Fibroblast of lung (primary cell): Measurements from ENCODE around the gene ANKRD27. TPM values are rescaled to one million over a fixed set of nuclear protein-coding genes. Genes with fewer than 3 reads are reported as not detected.
"Not testable (repeated sequence)": the region's sequence is repeated elsewhere in the genome, so short reads cannot be mapped to it uniquely, and the experiment has no call there.

Experiments
- DNase-seq, 2 donors: peaks; one replicate each; pipeline versions ENCODE4 v3.0.0 to v3.0.0-alpha.2; 2010; ENCODE audit warnings: low read depth in 2 of 2
- H2AFZ ChIP-seq: 2 replicates; pipeline ENCODE4 v1.5.1; 2012; ENCODE audit warnings: low read length, control low read depth, inconsistent platforms
- H3K27ac ChIP-seq: 2 replicates; pipeline ENCODE4 v1.5.1; 2011; ENCODE audit warnings: low read length, control low read depth; ENCODE audit not compliant: insufficient read depth
- H3K27me3 ChIP-seq: 2 replicates; pipeline ENCODE4 v1.5.1; 2011; ENCODE audit warnings: mild to moderate bottlenecking, low read length; ENCODE audit not compliant: control insufficient read depth, insufficient read depth
- H3K36me3 ChIP-seq: 2 replicates; pipeline ENCODE4 v1.5.1; 2011; ENCODE audit warnings: low read length; ENCODE audit not compliant: control insufficient read depth, insufficient read depth
- H3K4me1 ChIP-seq: 2 replicates; pipeline ENCODE4 v1.5.1; 2011; ENCODE audit warnings: low read length; ENCODE audit not compliant: control insufficient read depth, insufficient read depth; ENCODE audit errors: extremely low read depth
- H3K4me2 ChIP-seq: 2 replicates; pipeline ENCODE4 v1.5.1; 2011; ENCODE audit warnings: low read length, control low read depth; ENCODE audit not compliant: insufficient read depth; ENCODE audit errors: extremely low read depth
- H3K4me3 ChIP-seq, 4 experiments: fragments of 200-600 bp in 1 of 4; sonication (generic) in 1 of 4; replicated peaks in 1 of 4; 2 replicates each; pipeline ENCODE4 v1.5.1; 2011 to 2016; ENCODE audit warnings: low read length in 4 of 4, low read depth in 3 of 4, mild to moderate bottlenecking in 3 of 4, control low read depth in 2 of 4, inconsistent platforms in 1 of 4, mixed read lengths in 1 of 4; ENCODE audit not compliant: insufficient read depth in 1 of 4; ENCODE audit errors: control extremely low read depth in 1 of 4
- H3K79me2 ChIP-seq: 2 replicates; pipeline ENCODE4 v1.5.1; 2012; ENCODE audit warnings: mild to moderate bottlenecking, low read length, inconsistent platforms; ENCODE audit not compliant: control insufficient read depth, insufficient read depth
- H3K9ac ChIP-seq: 2 replicates; pipeline ENCODE4 v1.5.1; 2011; ENCODE audit warnings: mild to moderate bottlenecking, low read length, control low read depth; ENCODE audit not compliant: insufficient read depth
- H3K9me3 ChIP-seq: 2 replicates; pipeline ENCODE4 v1.5.1; 2012; ENCODE audit warnings: low read depth, low read length; ENCODE audit not compliant: control insufficient read depth, insufficient read depth
- H4K20me1 ChIP-seq: 2 replicates; pipeline ENCODE4 v1.5.1; 2011; ENCODE audit warnings: low read length; ENCODE audit not compliant: control insufficient read depth, insufficient read depth; ENCODE audit errors: extremely low read depth
- EZH2 ChIP-seq: IDR thresholded peaks from 2 replicates; pipeline ENCODE4 v1.5.1; 2012; ENCODE audit warnings: low read length, control low read depth, mild to moderate bottlenecking; ENCODE audit errors: missing control alignments
- polyA plus RNA-seq, 2 donors: library from polyadenylated mRNA; depleted of rRNA in 1 of 2; stranded (reverse) in 1 of 2; unstranded in 1 of 2; fragments of >200 nt; gene quantifications; 2 replicates each; pipeline ENCODE4 v1.2.1, GENCODE V29; 2011 to 2012; ENCODE audit warnings: missing spikeins in 1 of 2
- total RNA-seq: library from RNA; depleted of rRNA; stranded (reverse); fragments of >200 nt; gene quantifications from 2 replicates; pipeline ENCODE4 v1.2.1, GENCODE V29; 2014
- TF ChIP-seq, protein P1 (sequence below), 2 donors: IDR thresholded peaks in 1 of 2; conservative IDR thresholded peaks in 1 of 2; 1 replicate in 1 of 2; 2 replicates in 1 of 2; pipeline ENCODE4 v1.5.1; 2011 to 2012; ENCODE audit warnings: low read length in 2 of 2, control low read depth in 1 of 2, inconsistent platforms in 1 of 2, low read depth in 1 of 2, mild to moderate bottlenecking in 1 of 2

ANKRD27 gene
- total and polyA plus RNA-seq, 2 donors (not counting 1 experiment from before 2014, with no cell fraction given), result 29.7 to 38.3 TPM

DNA sequence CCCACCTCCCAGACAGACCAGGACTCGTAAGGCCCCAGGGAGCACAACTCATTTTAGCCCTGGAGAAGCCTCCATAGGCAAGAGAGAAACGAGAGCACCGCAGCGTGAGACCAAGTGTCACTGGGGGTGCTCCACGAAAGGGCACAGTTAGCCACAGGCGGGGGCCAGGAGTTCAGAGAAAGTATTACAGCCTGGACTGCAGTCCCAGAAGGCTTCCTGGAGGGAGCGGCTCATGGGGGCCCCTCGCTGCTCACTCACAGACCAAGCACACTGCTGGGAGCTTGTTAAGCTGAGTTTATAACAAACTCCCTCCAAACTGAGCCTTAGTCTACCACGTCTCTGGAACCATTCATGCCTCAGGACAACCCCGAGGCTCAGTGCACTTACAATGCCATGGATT, 16.5 kb downstream of the ANKRD27 start:
- Histone ChIP-seq H4K20me1 (no peaks in the 10 kb centered on the region), H3K36me3 (peaks cover 5% of the 10 kb centered on the region), H3K9me3 (no peaks in the 10 kb centered on the region), H3K9ac (no peak overlapping the region), H3K79me2 (peaks cover 8% of the 10 kb centered on the region), H3K27me3 (no peaks in the 10 kb centered on the region), H3K4me3 (no peak overlapping the region), H3K4me2 (no peak overlapping the region), H3K4me1 (no peaks in the 10 kb centered on the region), H2AFZ (no peak overlapping the region), H3K27ac (no peak overlapping the region)
- no peak for TF ChIP-seq EZH2
- TF ChIP-seq, protein P1, sequence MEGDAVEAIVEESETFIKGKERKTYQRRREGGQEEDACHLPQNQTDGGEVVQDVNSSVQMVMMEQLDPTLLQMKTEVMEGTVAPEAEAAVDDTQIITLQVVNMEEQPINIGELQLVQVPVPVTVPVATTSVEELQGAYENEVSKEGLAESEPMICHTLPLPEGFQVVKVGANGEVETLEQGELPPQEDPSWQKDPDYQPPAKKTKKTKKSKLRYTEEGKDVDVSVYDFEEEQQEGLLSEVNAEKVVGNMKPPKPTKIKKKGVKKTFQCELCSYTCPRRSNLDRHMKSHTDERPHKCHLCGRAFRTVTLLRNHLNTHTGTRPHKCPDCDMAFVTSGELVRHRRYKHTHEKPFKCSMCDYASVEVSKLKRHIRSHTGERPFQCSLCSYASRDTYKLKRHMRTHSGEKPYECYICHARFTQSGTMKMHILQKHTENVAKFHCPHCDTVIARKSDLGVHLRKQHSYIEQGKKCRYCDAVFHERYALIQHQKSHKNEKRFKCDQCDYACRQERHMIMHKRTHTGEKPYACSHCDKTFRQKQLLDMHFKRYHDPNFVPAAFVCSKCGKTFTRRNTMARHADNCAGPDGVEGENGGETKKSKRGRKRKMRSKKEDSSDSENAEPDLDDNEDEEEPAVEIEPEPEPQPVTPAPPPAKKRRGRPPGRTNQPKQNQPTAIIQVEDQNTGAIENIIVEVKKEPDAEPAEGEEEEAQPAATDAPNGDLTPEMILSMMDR (conservative IDR thresholded peaks at IDR 0.05 in 1 of 2, IDR thresholded peaks at IDR 0.05 in 1 of 2; ENCODE audit: low read depth in 1 of 2, low read length in 2 of 2), result no peak
- DNase-seq, result no peak

DNA sequence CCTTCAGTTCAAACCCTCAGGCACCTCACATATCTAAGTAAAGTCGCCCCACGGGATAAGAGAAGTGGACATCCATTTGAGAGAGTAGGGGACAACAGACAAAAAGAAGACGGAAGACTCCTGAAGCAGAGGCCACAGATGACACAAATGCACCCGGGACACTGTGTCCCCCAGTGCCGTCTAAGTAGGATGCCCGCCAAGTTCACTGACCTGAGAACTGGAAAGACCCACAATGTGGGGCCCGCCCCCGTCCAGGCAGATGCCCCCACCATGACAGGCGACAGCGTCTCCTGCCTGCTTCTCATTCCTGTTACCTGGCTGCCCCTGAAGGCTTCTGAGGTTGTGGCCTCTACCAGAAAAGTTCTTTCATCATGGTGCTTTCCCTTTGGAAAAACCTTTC, 16.9 kb downstream of the ANKRD27 start:
- Histone ChIP-seq H3K27me3 (no peaks in the 10 kb centered on the region), H2AFZ (no peak overlapping the region), H3K9me3 (no peaks in the 10 kb centered on the region), H3K4me2 (no peak overlapping the region), H3K27ac (no peak overlapping the region), H3K4me3 (no peak overlapping the region), H4K20me1 (no peaks in the 10 kb centered on the region), H3K9ac (no peak overlapping the region), H3K79me2 (peaks cover 7% of the 10 kb centered on the region), H3K36me3 (peaks cover 5% of the 10 kb centered on the region), H3K4me1 (no peaks in the 10 kb centered on the region)
- TF ChIP-seq EZH2, result no peak
- TF ChIP-seq, protein P1 (conservative IDR thresholded peaks at IDR 0.05 in 1 of 2, IDR thresholded peaks at IDR 0.05 in 1 of 2; ENCODE audit: low read depth in 1 of 2, low read length in 2 of 2), result no peak
- DNase-seq, result no peak

DNA sequence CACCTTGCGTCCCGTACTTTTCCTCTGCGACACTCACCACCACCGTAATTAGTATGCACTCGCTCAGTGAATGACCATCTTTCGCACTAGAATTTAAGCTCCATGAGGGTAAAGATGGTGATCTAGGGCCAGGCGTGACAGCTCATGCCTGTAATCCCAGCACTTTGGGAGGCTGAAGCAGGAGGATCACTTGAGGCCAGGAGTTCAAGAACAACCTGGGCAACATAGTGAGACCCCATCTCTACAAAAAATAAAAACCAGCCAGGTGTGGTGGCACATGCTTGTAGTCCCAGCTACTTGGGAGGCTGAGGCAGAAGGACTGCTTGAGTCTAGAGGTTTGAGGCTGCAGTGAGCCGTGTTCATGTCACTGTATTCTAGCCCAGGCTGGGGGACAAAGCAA, 18.6 kb downstream of the ANKRD27 start:
- not testable (repeated sequence) for H3K4me1 ChIP-seq, H3K4me3 ChIP-seq, H3K4me2 ChIP-seq, H3K79me2 ChIP-seq, H2AFZ ChIP-seq, H3K36me3 ChIP-seq, H4K20me1 ChIP-seq, H3K9ac ChIP-seq, H3K27me3 ChIP-seq, H3K27ac ChIP-seq, H3K9me3 ChIP-seq, DNase-seq

DNA sequence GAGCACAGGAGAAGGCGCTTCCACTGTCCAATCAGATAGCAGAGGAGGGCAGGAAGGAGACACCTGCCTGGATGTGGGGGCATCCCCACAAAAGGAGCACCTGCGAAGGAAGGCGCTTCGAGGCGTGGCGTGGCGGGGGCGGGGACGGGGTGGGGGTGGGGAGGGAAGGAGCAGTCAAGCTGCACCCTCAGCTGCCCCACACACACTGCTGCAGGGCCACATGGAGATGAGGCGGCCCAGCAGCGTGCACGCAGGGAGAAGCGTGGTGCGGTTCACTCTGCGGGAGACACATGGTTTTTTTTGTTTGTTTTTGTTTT, 21.4 kb downstream of the ANKRD27 start:
- Histone ChIP-seq H3K4me3 (no peak overlapping the region), H3K79me2 (no peaks in the 10 kb centered on the region), H3K4me1 (no peaks in the 10 kb centered on the region), H3K9me3 (no peaks in the 10 kb centered on the region), H3K36me3 (peaks cover 5% of the 10 kb centered on the region), H3K9ac (no peak overlapping the region), H2AFZ (no peak overlapping the region), H4K20me1 (no peaks in the 10 kb centered on the region), H3K27me3 (no peaks in the 10 kb centered on the region), H3K4me2 (no peak overlapping the region), H3K27ac (no peak overlapping the region)
- no peak for TF ChIP-seq EZH2
- TF ChIP-seq, protein P1 (conservative IDR thresholded peaks at IDR 0.05 in 1 of 2, IDR thresholded peaks at IDR 0.05 in 1 of 2; ENCODE audit: low read depth in 1 of 2, low read length in 2 of 2), result no peak
- no peak for DNase-seq
